Diencephalon (tissue), 1 donor: ENCODE measurements around the gene IFT57. TPM values are rescaled to one million over a fixed set of nuclear protein-coding genes. Genes with fewer than 3 reads are reported as not detected.

Experiments used
- total RNA-seq: library from RNA; depleted of rRNA; stranded (reverse); fragments of >200 nt; gene quantifications from one replicate; pipeline ENCODE4 v1.2.3, GENCODE V29; 2014

Gene IFT57, protein sequence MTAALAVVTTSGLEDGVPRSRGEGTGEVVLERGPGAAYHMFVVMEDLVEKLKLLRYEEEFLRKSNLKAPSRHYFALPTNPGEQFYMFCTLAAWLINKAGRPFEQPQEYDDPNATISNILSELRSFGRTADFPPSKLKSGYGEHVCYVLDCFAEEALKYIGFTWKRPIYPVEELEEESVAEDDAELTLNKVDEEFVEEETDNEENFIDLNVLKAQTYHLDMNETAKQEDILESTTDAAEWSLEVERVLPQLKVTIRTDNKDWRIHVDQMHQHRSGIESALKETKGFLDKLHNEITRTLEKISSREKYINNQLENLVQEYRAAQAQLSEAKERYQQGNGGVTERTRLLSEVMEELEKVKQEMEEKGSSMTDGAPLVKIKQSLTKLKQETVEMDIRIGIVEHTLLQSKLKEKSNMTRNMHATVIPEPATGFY
- 57.7 TPM for total RNA-seq

DNA sequence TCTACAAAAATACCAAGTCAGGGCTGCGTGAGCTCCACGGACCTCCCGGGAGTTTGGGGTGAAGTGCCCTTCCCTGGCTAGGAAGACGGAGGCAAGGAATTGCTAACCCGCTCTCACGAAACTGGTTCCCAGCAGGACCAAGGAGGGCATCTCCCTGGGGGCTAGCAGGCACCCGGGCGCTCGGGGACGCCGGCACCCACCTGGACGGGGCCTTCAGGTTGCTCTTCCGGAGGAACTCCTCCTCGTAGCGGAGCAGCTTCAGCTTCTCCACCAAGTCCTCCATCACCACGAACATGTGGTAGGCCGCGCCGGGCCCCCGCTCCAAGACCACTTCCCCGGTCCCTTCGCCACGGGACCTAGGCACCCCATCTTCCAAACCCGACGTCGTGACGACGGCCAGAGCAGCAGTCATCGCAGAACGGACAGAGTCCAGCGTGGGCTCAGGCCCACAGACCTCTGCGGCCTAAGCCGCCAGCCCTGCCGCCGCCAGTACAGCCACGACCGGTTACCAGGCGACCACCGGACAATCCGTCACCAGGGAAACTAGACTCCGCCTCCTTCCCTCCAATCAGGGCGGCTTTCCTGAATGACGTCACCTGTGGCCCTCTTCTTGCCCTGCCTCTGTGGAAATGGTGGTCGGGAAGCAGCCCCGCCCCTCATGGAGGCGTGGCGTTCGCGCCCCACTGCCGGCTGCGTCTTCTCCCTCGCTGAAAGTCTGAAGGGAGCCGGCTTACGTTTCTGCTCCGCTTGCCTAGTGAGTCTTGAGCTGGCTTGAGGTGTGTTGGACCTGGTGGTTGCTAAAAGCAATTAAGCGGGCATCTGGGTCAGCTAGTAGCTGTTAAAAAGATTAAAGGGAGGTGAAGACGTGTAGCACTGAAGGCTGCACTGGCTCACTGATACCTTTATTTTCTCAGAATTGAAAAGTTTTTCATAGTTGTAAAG, at the start of gene IFT57:
TSS of gene IFT57 (minus strand) at position 514 of the 942 bp plus-strand sequence. CDS start at position 412, 102 bp downstream.

Other genes starting within 250 kb of the IFT57 start
- 310 TPM for gene CD47, start 131.4 kb downstream of the IFT57 start, total RNA-seq
- gene HHLA2, start 74.1 kb upstream of the IFT57 start, total RNA-seq: not detected